Stimulated activated naive CD4-positive, alpha-beta T cell treated with Interleukin-2 at 50 U/mL for 16 hours (primary cell): ENCODE results near the gene MRPL10.
A peak's percentile ranks its signal among the peaks of the same experiment; 100 is the strongest.

ENCODE experiments used
- DNase-seq: peaks from one replicate; lab custom pipeline; 2025; lab: John Stamatoyannopoulos, UW

MRPL10 gene

GRCh38 chr17:47831003-47831933 is at the start of gene MRPL10, which contains the start of gene LRRC46:
TSS of gene MRPL10 (minus strand) at chr17:47831541. CDS start at chr17:47831511, 30 bp downstream.
TSS of gene LRRC46 (plus strand) at chr17:47831670. CDS start at chr17:47831990, 320 bp downstream.
- DNase-seq, result peak; percentile 90

GRCh38 chr17:47879776-47880454 is 48.6 kb upstream of the MRPL10 start:
- DNase-seq, result no peak

- DNase-seq, result no peak
Observed at GRCh38 chr17:47879028-47879585, 47.8 kb upstream of the MRPL10 start.

- no peak for DNase-seq
Observed at GRCh38 chr17:47878203-47879027, 47.1 kb upstream of the MRPL10 start.

GRCh38 chr17:47877368-47878034 is 46.2 kb upstream of the MRPL10 start:
- no peak for DNase-seq

GRCh38 chr17:47875011-47875985 is 44.0 kb upstream of the MRPL10 start:
- DNase-seq, result no peak

GRCh38 chr17:47873200-47874090 is 42.1 kb upstream of the MRPL10 start:
- DNase-seq, result no peak

- DNase-seq, result no peak
Observed at GRCh38 chr17:47872651-47873161, 41.4 kb upstream of the MRPL10 start.

GRCh38 chr17:47872019-47872650 is 40.8 kb upstream of the MRPL10 start:
- DNase-seq, result no peak

- DNase-seq, result no peak
Observed at GRCh38 chr17:47871048-47871447, 39.7 kb upstream of the MRPL10 start.

- no peak for DNase-seq
Observed at GRCh38 chr17:47870056-47870455, 38.7 kb upstream of the MRPL10 start.

- DNase-seq, result no peak
Observed at GRCh38 chr17:47869114-47869513, 37.8 kb upstream of the MRPL10 start.

- no peak for DNase-seq
Observed at GRCh38 chr17:47867813-47868533, 36.6 kb upstream of the MRPL10 start.

GRCh38 chr17:47866941-47867340 is 35.6 kb upstream of the MRPL10 start:
- no peak for DNase-seq

GRCh38 chr17:47864791-47865216 is 33.5 kb upstream of the MRPL10 start:
- DNase-seq, result no peak

GRCh38 chr17:47862621-47863440 is 31.5 kb upstream of the MRPL10 start:
- DNase-seq, result no peak

GRCh38 chr17:47860386-47860785 is 29.0 kb upstream of the MRPL10 start:
- DNase-seq, result no peak
